ENCODE results near the gene GUCY1A2. TPM values are rescaled to one million over a fixed set of nuclear protein-coding genes. Genes with fewer than 3 reads are reported as not detected.

The GUCY1A2 gene
- total RNA-seq, 1 experiment from 2014 or later: 5.4 TPM

GRCh38 chr11:107009190-107009589, 9.1 kb downstream of the GUCY1A2 start:
- H3K36me3 ChIP-seq (ENCODE audit: insufficient read depth, low read length, poor library complexity, severe bottlenecking): no peaks in the 10 kb centered on the region
- H3K4me1 ChIP-seq (ENCODE audit: insufficient read depth, low read length, poor library complexity, severe bottlenecking): peaks cover 15% of the 10 kb centered on the region
- intact Hi-C loops (cut with micrococcal nuclease; ENCODE audit: unreplicated experiment): no loop called here
- no peak for DNase-seq (ENCODE audit: low spot score)
- no TSS peak for BruUV-seq (replicated peaks)
- H3K9me3 ChIP-seq (ENCODE audit: low read depth, low read length, poor library complexity, severe bottlenecking): no peaks in the 10 kb centered on the region
- CTCF ChIA-PET: no interaction called here
- H3K27me3 ChIP-seq (replicated peaks; ENCODE audit: insufficient read depth, low read depth, low read length, poor library complexity): no peaks in the 10 kb centered on the region
- no peak overlapping the region for H3K27ac ChIP-seq (ENCODE audit: low read depth, low read length, poor library complexity, severe bottlenecking)
- peak; percentile 37; the same call in 1 of the 2 replicates for TF ChIP-seq CTCF (conservative IDR thresholded peaks at IDR 0.05; ENCODE audit: low read depth, low read length)
- no peak for TF ChIP-seq EZH2 (IDR thresholded peaks at IDR 0.05; ENCODE audit: borderline replicate concordance, low read depth, low read length, poor library complexity, severe bottlenecking)
- POLR2A ChIA-PET (ENCODE audit: low non-redundant PET): no interaction called here
- no peak overlapping the region for H3K4me3 ChIP-seq (ENCODE audit: low read depth, low read length, poor library complexity, severe bottlenecking)

- POLR2A ChIA-PET (ENCODE audit: low non-redundant PET): no interaction called here
- Histone ChIP-seq H3K4me1 (ENCODE audit: insufficient read depth, low read length, poor library complexity, severe bottlenecking) (peaks cover 4% of the 10 kb centered on the region), H3K9me3 (ENCODE audit: low read depth, low read length, poor library complexity, severe bottlenecking) (no peaks in the 10 kb centered on the region), H3K27ac (ENCODE audit: low read depth, low read length, poor library complexity, severe bottlenecking) (no peak overlapping the region), H3K4me3 (ENCODE audit: low read depth, low read length, poor library complexity, severe bottlenecking) (no peak overlapping the region), H3K27me3 (replicated peaks; ENCODE audit: insufficient read depth, low read depth, low read length, poor library complexity) (no peaks in the 10 kb centered on the region), H3K36me3 (ENCODE audit: insufficient read depth, low read length, poor library complexity, severe bottlenecking) (no peaks in the 10 kb centered on the region)
- intact Hi-C loops (cut with micrococcal nuclease; ENCODE audit: unreplicated experiment): no loop called here
- TF ChIP-seq CTCF (conservative IDR thresholded peaks at IDR 0.05; ENCODE audit: low read depth, low read length): no peak
- TF ChIP-seq EZH2 (IDR thresholded peaks at IDR 0.05; ENCODE audit: borderline replicate concordance, low read depth, low read length, poor library complexity, severe bottlenecking): no peak
- BruUV-seq (replicated peaks): no TSS peak
- CTCF ChIA-PET: no interaction called here
- peak; percentile 61 for DNase-seq (ENCODE audit: low spot score)
Measured at GRCh38 chr11:107006076-107006833, 12.0 kb downstream of the GUCY1A2 start.

GRCh38 chr11:106999196-106999595, 19.1 kb downstream of the GUCY1A2 start:
- ChIA-PET POLR2A (ENCODE audit: low non-redundant PET) (no interaction called here), CTCF (no interaction called here)
- no peak overlapping the region for H3K27ac ChIP-seq (ENCODE audit: low read depth, low read length, poor library complexity, severe bottlenecking)
- TF ChIP-seq CTCF (conservative IDR thresholded peaks at IDR 0.05; ENCODE audit: low read depth, low read length) (no peak), EZH2 (IDR thresholded peaks at IDR 0.05; ENCODE audit: borderline replicate concordance, low read depth, low read length, poor library complexity, severe bottlenecking) (no peak)
- H3K36me3 ChIP-seq (ENCODE audit: insufficient read depth, low read length, poor library complexity, severe bottlenecking): no peaks in the 10 kb centered on the region
- intact Hi-C loops (cut with micrococcal nuclease; ENCODE audit: unreplicated experiment): no loop called here
- no peak for DNase-seq (ENCODE audit: low spot score)
- H3K4me3 ChIP-seq (ENCODE audit: low read depth, low read length, poor library complexity, severe bottlenecking): no peak overlapping the region
- no peaks in the 10 kb centered on the region for H3K27me3 ChIP-seq (replicated peaks; ENCODE audit: insufficient read depth, low read depth, low read length, poor library complexity)
- H3K9me3 ChIP-seq (ENCODE audit: low read depth, low read length, poor library complexity, severe bottlenecking): no peaks in the 10 kb centered on the region
- H3K4me1 ChIP-seq (ENCODE audit: insufficient read depth, low read length, poor library complexity, severe bottlenecking): peaks cover 27% of the 10 kb centered on the region
- no TSS peak for BruUV-seq (replicated peaks)
